K562 (cell line): ENCODE measurements around the gene MRPL10. TPM values are rescaled to one million over a fixed set of nuclear protein-coding genes. Genes with fewer than 3 reads are reported as not detected.

Experiments used
- ATAC-seq: fragments of 200-7000 bp; cut with Tn5 transposase; 3 replicates; pipeline ENCODE4 v1.9.1; 2020; ENCODE audit warnings: moderate library complexity
- BruUV-seq: library from RNA; stranded (reverse); fragments of 400-500 nt; replicated peaks from 2 replicates; lab custom pipeline; 2021; lab: Mats Ljungman, UMichigan
- CTCF ChIA-PET: fragments of 300-600 bp; formaldehyde crosslinking; extraction: SDS; loops from one replicate; lab custom pipeline; 2021; ENCODE audit warnings: low intra/inter-chr PET ratio; lab: Yijun Ruan, JAX
- POLR2A ChIA-PET: fragments of 300-600, 350-650 bp; sonication (Branson Sonifier 250); formaldehyde crosslinking; extraction: SDS; loops from one replicate; lab custom pipeline; 2021; ENCODE audit warnings: antibody characterized with exemption, inconsistent platforms; lab: Yijun Ruan, JAX
- DNase-seq, 4 experiments: peaks; one replicate each; pipeline versions ENCODE4 v3.0.0 to v3.0.0-alpha.2; 2011 to 2018; ENCODE audit warnings: low spot score in 3 of 4, mixed read lengths in 3 of 4; ENCODE audit errors: extremely low read depth in 1 of 4
- FAIRE-seq: peaks from 2 replicates; lab custom pipeline; 2011; peaks lifted over from hg19 to GRCh38; lab: Jason Lieb, UNC
- H2AFZ ChIP-seq: 2 replicates; pipeline ENCODE4 v1.6.0; 2011; ENCODE audit warnings: low read depth, low read length, control low read depth, inconsistent platforms
- H3K27ac ChIP-seq: fragments of 200-600 bp; 3 replicates; pipeline ENCODE4 v1.8.0; 2011; ENCODE audit warnings: low read depth, mild to moderate bottlenecking, control low read depth, inconsistent platforms, low read length, moderate library complexity, mixed read lengths; ENCODE audit errors: extremely low read depth
- H3K27me3 ChIP-seq, 2 experiments: fragments of 300-600 bp in 1 of 2; 2 replicates in 1 of 2; 3 replicates in 1 of 2; pipeline versions ENCODE4 v1.6.0 to v1.8.0; 2011; ENCODE audit warnings: inconsistent platforms in 2 of 2, low read length in 2 of 2, mild to moderate bottlenecking in 1 of 2, mixed read lengths in 1 of 2, moderate library complexity in 1 of 2; ENCODE audit not compliant: control insufficient read depth in 2 of 2, insufficient read depth in 2 of 2
- H3K36me3 ChIP-seq: fragments of 300-600 bp; 3 replicates; pipeline ENCODE4 v1.8.0; 2011; ENCODE audit warnings: mild to moderate bottlenecking, low read length, inconsistent platforms; ENCODE audit not compliant: control insufficient read depth, insufficient read depth
- H3K4me1 ChIP-seq, 2 experiments: fragments of 200-600 bp in 1 of 2; replicated peaks in 1 of 2; 2 replicates in 1 of 2; 3 replicates in 1 of 2; pipeline versions ENCODE4 v1.5.1 to v1.8.0; 2011; ENCODE audit warnings: inconsistent platforms in 2 of 2, low read length in 2 of 2, mild to moderate bottlenecking in 1 of 2, mixed read lengths in 1 of 2, moderate library complexity in 1 of 2; ENCODE audit not compliant: control insufficient read depth in 2 of 2, insufficient read depth in 2 of 2
- H3K4me2 ChIP-seq: 2 replicates; pipeline ENCODE4 v1.6.1; 2011; ENCODE audit warnings: low read length, control low read depth, inconsistent platforms, mixed read lengths; ENCODE audit not compliant: insufficient read depth
- H3K4me3 ChIP-seq: fragments of 200-600 bp; sonication (generic), shearing (Covaris generic); 2 replicates; pipeline ENCODE4 v1.5.1; 2016; ENCODE audit warnings: control low read depth, inconsistent platforms
- H3K79me2 ChIP-seq: fragments of 200-600 bp; 3 replicates; pipeline ENCODE4 v1.8.0; 2011; ENCODE audit warnings: low read length, inconsistent platforms; ENCODE audit not compliant: control insufficient read depth, insufficient read depth
- H3K9ac ChIP-seq, 2 experiments: 2 replicates each; pipeline versions ENCODE4 v1.6.0 to v1.6.1; 2011; ENCODE audit warnings: low read depth in 2 of 2, low read length in 2 of 2, control low read depth in 1 of 2, inconsistent platforms in 1 of 2, mild to moderate bottlenecking in 1 of 2, mixed read lengths in 1 of 2; ENCODE audit not compliant: insufficient read depth in 1 of 2
- H3K9me1 ChIP-seq: one replicate; pipeline ENCODE4 v1.6.0; 2011; ENCODE audit warnings: inconsistent platforms, mild to moderate bottlenecking, low read length, moderate library complexity; ENCODE audit not compliant: control insufficient read depth, insufficient read depth
- H3K9me3 ChIP-seq: replicated peaks from 2 replicates; pipeline ENCODE4 v1.5.1; 2011; ENCODE audit warnings: low read depth, low read length, inconsistent platforms; ENCODE audit not compliant: control insufficient read depth, insufficient read depth
- H4K20me1 ChIP-seq: replicated peaks from 2 replicates; pipeline ENCODE4 v1.6.1; 2011; ENCODE audit warnings: low read length, inconsistent platforms, mixed read lengths; ENCODE audit not compliant: control insufficient read depth, insufficient read depth
- DPF2 ChIP-seq: fragments of 450-650 bp; IDR thresholded peaks from 2 replicates; pipeline ENCODE4 v1.6.1; 2016
- ETV6 ChIP-seq, 3 experiments: fragments of 150-350 bp in 1 of 3; sonication (generic) in 1 of 3; formaldehyde crosslinking in 1 of 3; IDR thresholded peaks; 2 replicates each; pipeline versions ENCODE4 v1.6.1 to v1.8.0; 2014 to 2022; ENCODE audit warnings: borderline replicate concordance in 2 of 3, low read depth in 2 of 3, antibody characterized with exemption in 1 of 3, low read length in 1 of 3, mild to moderate bottlenecking in 1 of 3, missing genetic modification reagents in 1 of 3
- HDAC1 ChIP-seq, 2 experiments: fragments of 450-650 bp; IDR thresholded peaks; 2 replicates each; pipeline ENCODE4 v1.6.1; 2016 to 2017; ENCODE audit warnings: inconsistent platforms in 1 of 2, mild to moderate bottlenecking in 1 of 2, moderate library complexity in 1 of 2
- MTA2 ChIP-seq: fragments of 450-650 bp; IDR thresholded peaks from 2 replicates; pipeline ENCODE4 v1.6.1; 2016; ENCODE audit warnings: low read depth
- TRIM24 ChIP-seq, 2 experiments: fragments of 450-650 bp; IDR thresholded peaks; 2 replicates each; pipeline ENCODE4 v1.6.1; 2016
- WGBS: fragments of 100-300 bp; shearing (Covaris generic); methylation state at CpG from one replicate; pipeline ENCODE4 v1.1.6; 2016; ENCODE audit warnings: low coverage, mixed read lengths; ENCODE audit not compliant: insufficient coverage; ENCODE audit errors: missing lambda C conversion rate; 5-methylcytosine and 5-hydroxymethylcytosine counted together
- in situ Hi-C: fragments of 300-500 bp; cut with MboI; formaldehyde crosslinking; loops from 4 replicates; pipeline ENCODE4 v1.15.0; 2018; ENCODE audit warnings: inconsistent platforms, mixed read lengths
- intact Hi-C: fragments of 100-400 bp; cut with micrococcal nuclease; formaldehyde crosslinking; loops from 2 replicates; pipeline ENCODE4 v1.14.2; 2022
- polyA plus RNA-seq, 8 experiments: library from polyadenylated mRNA; depleted of rRNA in 4 of 8; stranded (reverse) in 5 of 8; unstranded in 3 of 8; fragments of >200 nt; fragmentation: Nextera tagmentation in 2 of 8; fragmentation: Illumina TruSeq in 1 of 8; extraction: Ambion mirVana in 2 of 8; extraction: Trizol in 1 of 8; gene quantifications; 2 replicates each; pipeline versions ENCODE4 v1.2.1 to v1.2.3, GENCODE V29; 2011 to 2014; ENCODE audit warnings: inconsistent platforms in 1 of 8, missing spikeins in 1 of 8
- total RNA-seq, 7 experiments: library from RNA; depleted of rRNA in 6 of 7; stranded (reverse); fragments of >200 nt in 6 of 7; fragmentation: Illumina TruSeq in 2 of 7; extraction: Trizol in 2 of 7; gene quantifications; 2 replicates each; pipeline versions ENCODE4 v1.2.1 to v1.2.3, GENCODE V29; 2011 to 2021; ENCODE audit warnings: low replicate concordance in 1 of 7
- TF ChIP-seq, protein P1 (sequence below): fragments of 450-650 bp; formaldehyde crosslinking; IDR thresholded peaks from 2 replicates; pipeline ENCODE4 v1.4.0; 2022; ENCODE audit warnings: missing genetic modification characterization
- TF ChIP-seq, protein P2 (sequence below): fragments of 200-600 bp; sonication (generic); IDR thresholded peaks from one replicate; pipeline ENCODE4 v1.6.1; 2012; ENCODE audit warnings: mild to moderate bottlenecking, low read depth, low read length, inconsistent platforms

The MRPL10 gene
- total and polyA plus RNA-seq, 9 of the 15 experiments (the other 6 are each of a cell fraction or from before 2014, with no cell fraction given): 27.8 to 105 (median 67.3) TPM

DNA sequence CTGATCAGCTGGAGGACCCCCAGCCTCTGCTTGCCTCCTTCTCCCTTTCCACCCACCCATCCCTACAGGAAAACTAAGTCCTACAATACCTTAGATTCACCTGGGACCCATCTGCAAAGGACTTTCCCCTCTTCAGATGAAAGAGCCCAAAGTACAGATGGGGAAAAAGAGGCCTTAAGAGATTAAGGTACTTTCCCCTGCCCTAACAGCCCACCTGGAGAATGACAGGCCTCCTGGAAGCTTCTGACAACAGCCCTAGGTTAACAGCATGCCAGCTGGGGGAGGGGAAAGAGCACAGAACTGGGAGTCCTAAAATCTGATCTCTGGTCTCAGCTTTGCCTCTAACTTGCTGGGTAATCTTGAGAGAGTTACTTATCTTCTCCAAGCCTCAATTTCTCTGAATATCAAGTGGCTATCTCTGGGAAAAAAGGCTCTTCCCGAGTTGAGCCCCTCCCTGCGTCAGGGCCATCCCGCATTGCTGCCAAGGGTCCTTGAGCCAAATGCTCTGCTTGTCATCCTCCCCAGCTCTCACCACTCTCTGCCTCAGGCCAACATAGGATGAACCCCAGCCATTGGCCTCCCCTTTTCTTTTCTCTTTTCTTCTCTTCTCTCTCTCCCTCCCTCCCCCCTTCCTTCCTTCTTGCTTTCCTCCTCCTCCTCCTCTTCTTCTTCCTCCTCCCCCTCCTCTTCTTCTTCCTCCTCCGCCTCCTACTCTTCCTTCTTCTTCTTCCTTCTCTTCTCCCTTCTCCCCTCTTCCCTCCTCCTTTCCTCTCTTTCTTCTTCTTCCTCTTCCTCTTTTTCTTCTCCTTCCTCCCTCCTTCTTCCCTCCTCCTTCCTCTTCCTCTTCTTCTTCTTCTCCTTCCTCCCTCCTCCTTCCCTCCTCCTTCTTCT lies 42.1 kb upstream of the MRPL10 start:
- peak overlapping the region in 1 of 2 experiments; percentile 74; a peak in 1 of 4 replicates for H3K9ac ChIP-seq
- H3K27me3 ChIP-seq: no peaks in the 10 kb centered on the region
- no peak overlapping the region for H3K27ac ChIP-seq
- H3K4me1 ChIP-seq: peaks cover 47 to 55% of the 10 kb centered on the region in 2 experiments
- no peak overlapping the region for H3K4me3 ChIP-seq
- ATAC-seq (no peak), DNase-seq (no peak), FAIRE-seq (no peak)
- H3K9me1 ChIP-seq: no peaks in the 10 kb centered on the region
- CTCF ChIA-PET: no interaction called here
- H3K79me2 ChIP-seq: no peaks in the 10 kb centered on the region
- intact Hi-C loops (no loop called here), in situ Hi-C loops (no loop called here)
- no TSS peak for BruUV-seq
- H4K20me1 ChIP-seq: no peaks in the 10 kb centered on the region
- WGBS: 28% methylated on average over 4 of the region's 4 CpGs
- no peaks in the 10 kb centered on the region for H3K36me3 ChIP-seq
- peak overlapping the region; percentile 4; the same call in 1 of the 2 replicates for H3K4me2 ChIP-seq
- POLR2A ChIA-PET: interaction anchor here (0.5 to 1.6 kb wide), 4 partner anchors 11 to 732 kb away, joined by 3 to 6 read pairs (median 4); no protein-coding TSS in a partner anchor
- no peaks in the 10 kb centered on the region for H3K9me3 ChIP-seq
- no peak overlapping the region for H2AFZ ChIP-seq
- TF ChIP-seq, protein P1, sequence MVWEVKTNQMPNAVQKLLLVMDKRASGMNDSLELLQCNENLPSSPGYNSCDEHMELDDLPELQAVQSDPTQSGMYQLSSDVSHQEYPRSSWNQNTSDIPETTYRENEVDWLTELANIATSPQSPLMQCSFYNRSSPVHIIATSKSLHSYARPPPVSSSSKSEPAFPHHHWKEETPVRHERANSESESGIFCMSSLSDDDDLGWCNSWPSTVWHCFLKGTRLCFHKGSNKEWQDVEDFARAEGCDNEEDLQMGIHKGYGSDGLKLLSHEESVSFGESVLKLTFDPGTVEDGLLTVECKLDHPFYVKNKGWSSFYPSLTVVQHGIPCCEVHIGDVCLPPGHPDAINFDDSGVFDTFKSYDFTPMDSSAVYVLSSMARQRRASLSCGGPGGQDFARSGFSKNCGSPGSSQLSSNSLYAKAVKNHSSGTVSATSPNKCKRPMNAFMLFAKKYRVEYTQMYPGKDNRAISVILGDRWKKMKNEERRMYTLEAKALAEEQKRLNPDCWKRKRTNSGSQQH (CRISPR knock-in tag): peak; percentile 90
- TF ChIP-seq DPF2 (peak; percentile 46; the same call in 1 of the 2 replicates), MTA2 (peak; percentile 26; the same call in 1 of the 2 replicates), HDAC1 (IDR thresholded peaks at IDR 0.05) (peak in 1 of 2 experiments; percentile 72; a peak in 2 of 4 replicates), TRIM24 (IDR thresholded peaks at IDR 0.05) (peak; percentile 33 to 38; a peak in 1 of 4 replicates), ETV6 (IDR thresholded peaks at IDR 0.05; ENCODE audit: borderline replicate concordance in 1 of 2, low read depth in 2 of 2, low read length in 1 of 2) (peak in 1 of 2 experiments; percentile 77; a peak in 1 of 4 replicates), ETV6 (CRISPR knock-in tag; IDR thresholded peaks at IDR 0.05; ENCODE audit: borderline replicate concordance) (no peak)
- TF ChIP-seq, protein P2, sequence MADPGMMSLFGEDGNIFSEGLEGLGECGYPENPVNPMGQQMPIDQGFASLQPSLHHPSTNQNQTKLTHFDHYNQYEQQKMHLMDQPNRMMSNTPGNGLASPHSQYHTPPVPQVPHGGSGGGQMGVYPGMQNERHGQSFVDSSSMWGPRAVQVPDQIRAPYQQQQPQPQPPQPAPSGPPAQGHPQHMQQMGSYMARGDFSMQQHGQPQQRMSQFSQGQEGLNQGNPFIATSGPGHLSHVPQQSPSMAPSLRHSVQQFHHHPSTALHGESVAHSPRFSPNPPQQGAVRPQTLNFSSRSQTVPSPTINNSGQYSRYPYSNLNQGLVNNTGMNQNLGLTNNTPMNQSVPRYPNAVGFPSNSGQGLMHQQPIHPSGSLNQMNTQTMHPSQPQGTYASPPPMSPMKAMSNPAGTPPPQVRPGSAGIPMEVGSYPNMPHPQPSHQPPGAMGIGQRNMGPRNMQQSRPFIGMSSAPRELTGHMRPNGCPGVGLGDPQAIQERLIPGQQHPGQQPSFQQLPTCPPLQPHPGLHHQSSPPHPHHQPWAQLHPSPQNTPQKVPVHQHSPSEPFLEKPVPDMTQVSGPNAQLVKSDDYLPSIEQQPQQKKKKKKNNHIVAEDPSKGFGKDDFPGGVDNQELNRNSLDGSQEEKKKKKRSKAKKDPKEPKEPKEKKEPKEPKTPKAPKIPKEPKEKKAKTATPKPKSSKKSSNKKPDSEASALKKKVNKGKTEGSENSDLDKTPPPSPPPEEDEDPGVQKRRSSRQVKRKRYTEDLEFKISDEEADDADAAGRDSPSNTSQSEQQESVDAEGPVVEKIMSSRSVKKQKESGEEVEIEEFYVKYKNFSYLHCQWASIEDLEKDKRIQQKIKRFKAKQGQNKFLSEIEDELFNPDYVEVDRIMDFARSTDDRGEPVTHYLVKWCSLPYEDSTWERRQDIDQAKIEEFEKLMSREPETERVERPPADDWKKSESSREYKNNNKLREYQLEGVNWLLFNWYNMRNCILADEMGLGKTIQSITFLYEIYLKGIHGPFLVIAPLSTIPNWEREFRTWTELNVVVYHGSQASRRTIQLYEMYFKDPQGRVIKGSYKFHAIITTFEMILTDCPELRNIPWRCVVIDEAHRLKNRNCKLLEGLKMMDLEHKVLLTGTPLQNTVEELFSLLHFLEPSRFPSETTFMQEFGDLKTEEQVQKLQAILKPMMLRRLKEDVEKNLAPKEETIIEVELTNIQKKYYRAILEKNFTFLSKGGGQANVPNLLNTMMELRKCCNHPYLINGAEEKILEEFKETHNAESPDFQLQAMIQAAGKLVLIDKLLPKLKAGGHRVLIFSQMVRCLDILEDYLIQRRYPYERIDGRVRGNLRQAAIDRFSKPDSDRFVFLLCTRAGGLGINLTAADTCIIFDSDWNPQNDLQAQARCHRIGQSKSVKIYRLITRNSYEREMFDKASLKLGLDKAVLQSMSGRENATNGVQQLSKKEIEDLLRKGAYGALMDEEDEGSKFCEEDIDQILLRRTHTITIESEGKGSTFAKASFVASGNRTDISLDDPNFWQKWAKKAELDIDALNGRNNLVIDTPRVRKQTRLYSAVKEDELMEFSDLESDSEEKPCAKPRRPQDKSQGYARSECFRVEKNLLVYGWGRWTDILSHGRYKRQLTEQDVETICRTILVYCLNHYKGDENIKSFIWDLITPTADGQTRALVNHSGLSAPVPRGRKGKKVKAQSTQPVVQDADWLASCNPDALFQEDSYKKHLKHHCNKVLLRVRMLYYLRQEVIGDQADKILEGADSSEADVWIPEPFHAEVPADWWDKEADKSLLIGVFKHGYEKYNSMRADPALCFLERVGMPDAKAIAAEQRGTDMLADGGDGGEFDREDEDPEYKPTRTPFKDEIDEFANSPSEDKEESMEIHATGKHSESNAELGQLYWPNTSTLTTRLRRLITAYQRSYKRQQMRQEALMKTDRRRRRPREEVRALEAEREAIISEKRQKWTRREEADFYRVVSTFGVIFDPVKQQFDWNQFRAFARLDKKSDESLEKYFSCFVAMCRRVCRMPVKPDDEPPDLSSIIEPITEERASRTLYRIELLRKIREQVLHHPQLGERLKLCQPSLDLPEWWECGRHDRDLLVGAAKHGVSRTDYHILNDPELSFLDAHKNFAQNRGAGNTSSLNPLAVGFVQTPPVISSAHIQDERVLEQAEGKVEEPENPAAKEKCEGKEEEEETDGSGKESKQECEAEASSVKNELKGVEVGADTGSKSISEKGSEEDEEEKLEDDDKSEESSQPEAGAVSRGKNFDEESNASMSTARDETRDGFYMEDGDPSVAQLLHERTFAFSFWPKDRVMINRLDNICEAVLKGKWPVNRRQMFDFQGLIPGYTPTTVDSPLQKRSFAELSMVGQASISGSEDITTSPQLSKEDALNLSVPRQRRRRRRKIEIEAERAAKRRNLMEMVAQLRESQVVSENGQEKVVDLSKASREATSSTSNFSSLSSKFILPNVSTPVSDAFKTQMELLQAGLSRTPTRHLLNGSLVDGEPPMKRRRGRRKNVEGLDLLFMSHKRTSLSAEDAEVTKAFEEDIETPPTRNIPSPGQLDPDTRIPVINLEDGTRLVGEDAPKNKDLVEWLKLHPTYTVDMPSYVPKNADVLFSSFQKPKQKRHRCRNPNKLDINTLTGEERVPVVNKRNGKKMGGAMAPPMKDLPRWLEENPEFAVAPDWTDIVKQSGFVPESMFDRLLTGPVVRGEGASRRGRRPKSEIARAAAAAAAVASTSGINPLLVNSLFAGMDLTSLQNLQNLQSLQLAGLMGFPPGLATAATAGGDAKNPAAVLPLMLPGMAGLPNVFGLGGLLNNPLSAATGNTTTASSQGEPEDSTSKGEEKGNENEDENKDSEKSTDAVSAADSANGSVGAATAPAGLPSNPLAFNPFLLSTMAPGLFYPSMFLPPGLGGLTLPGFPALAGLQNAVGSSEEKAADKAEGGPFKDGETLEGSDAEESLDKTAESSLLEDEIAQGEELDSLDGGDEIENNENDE: no peak
